ENCODE measurements around the gene SLC6A12.
"Not testable (repeated sequence)": the region's sequence is repeated elsewhere in the genome, so short reads cannot be mapped to it uniquely, and the experiment has no call there.

Gene SLC6A12

GRCh38 chr12:214003-214741 lies at the start of gene SLC6A12:
Gene SLC6A12, minus strand, starts transcription at chr12:214157. Its CDS starts 4,171 bp downstream, at chr12:209986.
- DNase-seq (ENCODE audit: low read depth) = no peak

- DNase-seq (ENCODE audit: low read depth) = peak; percentile 43
Measured at GRCh38 chr12:263574-263973, 49.6 kb upstream of the SLC6A12 start.

GRCh38 chr12:262817-263216 lies 48.9 kb upstream of the SLC6A12 start, which contains the start of gene SLC6A13:
Gene SLC6A13, minus strand, starts transcription at chr12:262836. Its CDS starts 2,784 bp downstream, at chr12:260052.
- DNase-seq (ENCODE audit: low read depth) = peak; percentile 15

- DNase-seq (ENCODE audit: low read depth) = no peak
Measured at GRCh38 chr12:262113-262512, 48.2 kb upstream of the SLC6A12 start.

- no peak for DNase-seq (ENCODE audit: low read depth)
Measured at GRCh38 chr12:257521-258321, 43.8 kb upstream of the SLC6A12 start.

GRCh38 chr12:256958-257357 lies 43.0 kb upstream of the SLC6A12 start:
- DNase-seq (ENCODE audit: low read depth) = no peak

- DNase-seq (ENCODE audit: low read depth) = no peak
Measured at GRCh38 chr12:256225-256624, 42.3 kb upstream of the SLC6A12 start.

- no peak for DNase-seq (ENCODE audit: low read depth)
Measured at GRCh38 chr12:254912-255311, 41.0 kb upstream of the SLC6A12 start.

- no peak for DNase-seq (ENCODE audit: low read depth)
Measured at GRCh38 chr12:254039-254438, 40.1 kb upstream of the SLC6A12 start.

GRCh38 chr12:253116-253831 lies 39.3 kb upstream of the SLC6A12 start:
- peak; percentile 13 for DNase-seq (ENCODE audit: low read depth)

- DNase-seq (ENCODE audit: low read depth) = no peak
Measured at GRCh38 chr12:252636-253035, 38.7 kb upstream of the SLC6A12 start.

- no peak for DNase-seq (ENCODE audit: low read depth)
Measured at GRCh38 chr12:247271-247670, 33.3 kb upstream of the SLC6A12 start.

GRCh38 chr12:243381-243780 lies 29.4 kb upstream of the SLC6A12 start:
- DNase-seq (ENCODE audit: low read depth) = no peak

GRCh38 chr12:242496-242895 lies 28.5 kb upstream of the SLC6A12 start:
- DNase-seq (ENCODE audit: low read depth) = no peak

- DNase-seq (ENCODE audit: low read depth) = no peak
Measured at GRCh38 chr12:241266-241665, 27.3 kb upstream of the SLC6A12 start.

GRCh38 chr12:240566-240965 lies 26.6 kb upstream of the SLC6A12 start:
- no peak for DNase-seq (ENCODE audit: low read depth)

GRCh38 chr12:238736-239398 lies 24.9 kb upstream of the SLC6A12 start:
- no peak for DNase-seq (ENCODE audit: low read depth)

- DNase-seq (ENCODE audit: low read depth) = no peak
Measured at GRCh38 chr12:238116-238515, 24.2 kb upstream of the SLC6A12 start.

GRCh38 chr12:237026-237815 lies 23.3 kb upstream of the SLC6A12 start:
- no peak for DNase-seq (ENCODE audit: low read depth)

GRCh38 chr12:236445-236844 lies 22.5 kb upstream of the SLC6A12 start:
- DNase-seq (ENCODE audit: low read depth) = no peak

GRCh38 chr12:235967-236366 lies 22.0 kb upstream of the SLC6A12 start:
- DNase-seq (ENCODE audit: low read depth) = not testable (repeated sequence)

All from EH (cell line).